Measurements from ENCODE around the gene DRD3. TPM values are rescaled to one million over a fixed set of nuclear protein-coding genes. Genes with fewer than 3 reads are reported as not detected.

Gene DRD3
- total RNA-seq, 1 experiment from 2014 or later, result not detected

GRCh38 chr3:114175204-114175987, 3.5 kb downstream of the DRD3 start:
- H3K4me1 ChIP-seq, result no peaks in the 10 kb centered on the region
- no peaks in the 10 kb centered on the region for H3K4me1 Mint-ChIP-seq (ENCODE audit: low read depth, unreplicated experiment)
- intact Hi-C loops (cut with micrococcal nuclease; ENCODE audit: unreplicated experiment), result no loop called here
- ChIA-PET POLR2A (no interaction called here), CTCF (no interaction called here)
- no peaks in the 10 kb centered on the region; the same call in 1 of the 2 replicates for H3K27me3 ChIP-seq (replicated peaks; ENCODE audit: control insufficient read depth, insufficient read depth, low read length)
- no TSS peak for BruUV-seq (replicated peaks)
- no peak for DNase-seq
- no peaks in the 10 kb centered on the region for H3K36me3 Mint-ChIP-seq (ENCODE audit: insufficient read depth, unreplicated experiment)
- H3K36me3 ChIP-seq (ENCODE audit: control insufficient read depth, insufficient read depth, low read length), result no peaks in the 10 kb centered on the region
- H3K4me3 ChIP-seq (ENCODE audit: low read depth, low read length), result no peak overlapping the region
- H3K27me3 Mint-ChIP-seq (ENCODE audit: insufficient read depth, unreplicated experiment), result peaks cover 12% of the 10 kb centered on the region
- H3K9me3 Mint-ChIP-seq (ENCODE audit: unreplicated experiment), result no peaks in the 10 kb centered on the region
- TF ChIP-seq CTCF (IDR thresholded peaks at IDR 0.05; ENCODE audit: insufficient read depth in 1 of 2, low read depth in 1 of 2, low read length in 1 of 2, severe bottlenecking in 1 of 2, unreplicated experiment in 1 of 2), result no peak
- no peak overlapping the region for H3K4me3 Mint-ChIP-seq (ENCODE audit: unreplicated experiment)
- H3K27ac Mint-ChIP-seq (ENCODE audit: unreplicated experiment), result no peak overlapping the region
- H3K9me3 ChIP-seq, result no peaks in the 10 kb centered on the region

GRCh38 chr3:114171677-114172076, 7.2 kb downstream of the DRD3 start:
- Mint-ChIP-seq H3K27me3 (ENCODE audit: insufficient read depth, unreplicated experiment) (peaks cover 14% of the 10 kb centered on the region), H3K4me3 (ENCODE audit: unreplicated experiment) (no peak overlapping the region), H3K9me3 (ENCODE audit: unreplicated experiment) (no peaks in the 10 kb centered on the region), H3K27ac (ENCODE audit: unreplicated experiment) (no peak overlapping the region), H3K4me1 (ENCODE audit: low read depth, unreplicated experiment) (no peaks in the 10 kb centered on the region), H3K36me3 (ENCODE audit: insufficient read depth, unreplicated experiment) (no peaks in the 10 kb centered on the region)
- DNase-seq, result no peak
- BruUV-seq (replicated peaks), result no TSS peak
- no peaks in the 10 kb centered on the region; the same call in 1 of the 2 replicates for H3K27me3 ChIP-seq (replicated peaks; ENCODE audit: control insufficient read depth, insufficient read depth, low read length)
- H3K4me1 ChIP-seq, result no peaks in the 10 kb centered on the region
- ChIA-PET CTCF (no interaction called here), POLR2A (no interaction called here)
- H3K4me3 ChIP-seq (ENCODE audit: low read depth, low read length), result no peak overlapping the region
- intact Hi-C loops (cut with micrococcal nuclease; ENCODE audit: unreplicated experiment), result no loop called here
- H3K36me3 ChIP-seq (ENCODE audit: control insufficient read depth, insufficient read depth, low read length), result no peaks in the 10 kb centered on the region
- no peak for TF ChIP-seq CTCF (IDR thresholded peaks at IDR 0.05; ENCODE audit: insufficient read depth in 1 of 2, low read depth in 1 of 2, low read length in 1 of 2, severe bottlenecking in 1 of 2, unreplicated experiment in 1 of 2)
- no peaks in the 10 kb centered on the region for H3K9me3 ChIP-seq

GRCh38 chr3:114168150-114168549, 10.7 kb downstream of the DRD3 start:
- Histone ChIP-seq H3K4me1 (no peaks in the 10 kb centered on the region), H3K27me3 (replicated peaks; ENCODE audit: control insufficient read depth, insufficient read depth, low read length) (no peaks in the 10 kb centered on the region), H3K9me3 (no peaks in the 10 kb centered on the region), H3K36me3 (ENCODE audit: control insufficient read depth, insufficient read depth, low read length) (no peaks in the 10 kb centered on the region), H3K4me3 (ENCODE audit: low read depth, low read length) (no peak overlapping the region)
- no peak for DNase-seq
- H3K36me3 Mint-ChIP-seq (ENCODE audit: insufficient read depth, unreplicated experiment), result no peaks in the 10 kb centered on the region
- peaks cover 24% of the 10 kb centered on the region for H3K27me3 Mint-ChIP-seq (ENCODE audit: insufficient read depth, unreplicated experiment)
- H3K4me3 Mint-ChIP-seq (ENCODE audit: unreplicated experiment), result no peak overlapping the region
- CTCF ChIA-PET, result no interaction called here
- no peaks in the 10 kb centered on the region for H3K4me1 Mint-ChIP-seq (ENCODE audit: low read depth, unreplicated experiment)
- H3K9me3 Mint-ChIP-seq (ENCODE audit: unreplicated experiment), result no peaks in the 10 kb centered on the region
- no peak for TF ChIP-seq CTCF (IDR thresholded peaks at IDR 0.05; ENCODE audit: insufficient read depth in 1 of 2, low read depth in 1 of 2, low read length in 1 of 2, severe bottlenecking in 1 of 2, unreplicated experiment in 1 of 2)
- intact Hi-C loops (cut with micrococcal nuclease; ENCODE audit: unreplicated experiment), result no loop called here
- no TSS peak for BruUV-seq (replicated peaks)
- POLR2A ChIA-PET, result interaction anchor here (0.6 kb wide), 1 partner anchor 12 kb away, joined by 3 read pairs; no protein-coding TSS in a partner anchor
- no peak overlapping the region for H3K27ac Mint-ChIP-seq (ENCODE audit: unreplicated experiment)
